H1 (cell line): ENCODE data around the gene DGAT2. TPM values are rescaled to one million over a fixed set of nuclear protein-coding genes. Genes with fewer than 3 reads are reported as not detected.
A peak's percentile ranks its signal among the peaks of the same experiment; 100 is the strongest.

ENCODE experiments used
- ATF3 ChIP-seq: IDR thresholded peaks from 2 replicates; pipeline ENCODE4 v1.6.1; 2011; ENCODE audit warnings: low read depth, mild to moderate bottlenecking, low read length; ENCODE audit not compliant: insufficient read depth
- CHD7 ChIP-seq: fragments of 300-600 bp; sonication (generic); IDR thresholded peaks from 2 replicates; pipeline ENCODE4 v1.7.1; 2012; ENCODE audit warnings: low read length, moderate library complexity, mild to moderate bottlenecking, inconsistent platforms; ENCODE audit not compliant: insufficient replicate concordance
- CREB1 ChIP-seq: IDR thresholded peaks from 2 replicates; pipeline ENCODE4 v1.6.1; 2012; ENCODE audit warnings: inconsistent platforms
- CTBP2 ChIP-seq: IDR thresholded peaks from 2 replicates; pipeline ENCODE4 v1.7.0; 2011; ENCODE audit warnings: borderline replicate concordance, mild to moderate bottlenecking, moderate library complexity, mixed read lengths, low read length; ENCODE audit not compliant: insufficient read depth, insufficient read length
- EP300 ChIP-seq, 2 experiments: IDR thresholded peaks; 1 replicate in 1 of 2; 2 replicates in 1 of 2; pipeline ENCODE4 v1.6.1; 2011 to 2012; ENCODE audit warnings: low read depth in 2 of 2, low read length in 2 of 2, mild to moderate bottlenecking in 2 of 2, borderline replicate concordance in 1 of 2, inconsistent platforms in 1 of 2, moderate library complexity in 1 of 2
- NRF1 ChIP-seq: IDR thresholded peaks from 2 replicates; pipeline ENCODE4 v1.6.1; 2011; ENCODE audit warnings: mild to moderate bottlenecking, low read depth, low read length, improper control_type of control experiment
- POLR2AphosphoS5 ChIP-seq: IDR thresholded peaks from 2 replicates; pipeline ENCODE4 v1.6.1; 2011; ENCODE audit warnings: low read depth, low read length
- SRF ChIP-seq: IDR thresholded peaks from 2 replicates; pipeline ENCODE4 v1.6.1; 2011; ENCODE audit warnings: mild to moderate bottlenecking, low read depth, low read length, moderate library complexity
- SUZ12 ChIP-seq: fragments of 200-600 bp; sonication (generic); IDR thresholded peaks from 2 replicates; pipeline ENCODE4 v1.6.1; 2012; ENCODE audit warnings: mild to moderate bottlenecking, inconsistent platforms, low read length, moderate library complexity, mixed read lengths
- TBP ChIP-seq: IDR thresholded peaks from 2 replicates; pipeline ENCODE4 v1.6.1; 2011; ENCODE audit warnings: low read depth, low read length, improper control_type of control experiment
- polyA plus RNA-seq, 7 experiments: library from polyadenylated mRNA; depleted of rRNA in 3 of 7; stranded (reverse) in 5 of 7; unstranded in 2 of 7; fragments of >200 nt in 5 of 7; fragments of 200-250 nt in 2 of 7; gene quantifications; 1 replicate in 5 of 7; 2 replicates in 1 of 7; 4 replicates in 1 of 7; pipeline versions ENCODE4 v1.2.1 to v1.2.3, GENCODE V29; 2011 to 2013; ENCODE audit warnings: missing spikeins in 2 of 7, mixed read lengths in 2 of 7
- total RNA-seq: library from RNA; stranded (reverse); fragmentation: NEBNext Ultra II Directional; extraction: Animal tissue kit (Norgen Biotek cat#: 25700); gene quantifications from 2 replicates; pipeline ENCODE4 v1.2.1, GENCODE V29; 2021

DGAT2 gene
- total and polyA plus RNA-seq, 2 of the 8 experiments (the other 6 are each of a cell fraction or from before 2014, with no cell fraction given): 3.2 to 5.9 TPM

- no peak for TF ChIP-seq CTBP2
- TF ChIP-seq NRF1: no peak
- no peak; a peak in 1 of 3 replicates for TF ChIP-seq EP300 (IDR thresholded peaks at IDR 0.05; ENCODE audit: borderline replicate concordance in 1 of 2, low read depth in 2 of 2, low read length in 2 of 2)
- TF ChIP-seq SRF: no peak; the same call in 1 of the 2 replicates
- no peak; the same call in 1 of the 2 replicates for TF ChIP-seq CREB1
- no peak for TF ChIP-seq POLR2AphosphoS5
- no peak for TF ChIP-seq SUZ12
- TF ChIP-seq ATF3: peak; percentile 97
- peak; percentile 74; the same call in 1 of the 2 replicates for TF ChIP-seq TBP
- no peak for TF ChIP-seq CHD7
Observed at GRCh38 chr11:75814677-75815344, 46.2 kb downstream of the DGAT2 start, which contains the start of gene UVRAG (continued).
